Neural cell (in vitro differentiated cells): ENCODE data around the gene SPATA2L. TPM values are rescaled to one million over a fixed set of nuclear protein-coding genes. Genes with fewer than 3 reads are reported as not detected.

Experiments
- H2AFZ ChIP-seq: fragments of 200-600, 300-800 bp; sonication (generic), shearing (Covaris generic); 2 replicates; pipeline ENCODE4 v1.6.0; 2014; ENCODE audit warnings: low read depth, mild to moderate bottlenecking, antibody characterized with exemption, low read length, moderate library complexity
- H3F3A ChIP-seq: fragments of 200-600 bp; shearing (Covaris generic); 2 replicates; pipeline ENCODE4 v1.6.1; 2016; ENCODE audit warnings: mild to moderate bottlenecking, moderate library complexity, mixed read lengths, antibody characterized with exemption, low read length; ENCODE audit not compliant: insufficient read depth, poor library complexity, severe bottlenecking
- H3K27ac ChIP-seq: fragments of 200-600, 300-800 bp; sonication (generic), shearing (Covaris generic); 2 replicates; pipeline ENCODE4 v1.5.1; 2014; ENCODE audit warnings: mild to moderate bottlenecking, low read length, moderate library complexity
- H3K27me3 ChIP-seq: fragments of 300-800, 200-600 bp; sonication (generic), shearing (Covaris generic); 2 replicates; pipeline ENCODE4 v1.6.0; 2014; ENCODE audit warnings: mild to moderate bottlenecking, low read depth, low read length, moderate library complexity; ENCODE audit not compliant: insufficient read depth
- H3K36me3 ChIP-seq: fragments of 300-800, 200-600 bp; sonication (generic), shearing (Covaris generic); 2 replicates; pipeline ENCODE4 v1.5.1; 2014; ENCODE audit warnings: mild to moderate bottlenecking, antibody characterized with exemption, low read length, moderate library complexity; ENCODE audit not compliant: insufficient read depth
- H3K4me2 ChIP-seq: fragments of 300-800, 200-600 bp; sonication (generic), shearing (Covaris generic); 2 replicates; pipeline ENCODE4 v1.6.0; 2014; ENCODE audit warnings: mild to moderate bottlenecking, low read length
- H3K4me3 ChIP-seq: fragments of 300-800, 200-600 bp; sonication (generic), shearing (Covaris generic); 2 replicates; pipeline ENCODE4 v1.5.1; 2014; ENCODE audit warnings: mild to moderate bottlenecking, low read length, moderate library complexity
- H3K79me2 ChIP-seq: fragments of 200-600 bp; shearing (Covaris generic); replicated peaks from 2 replicates; pipeline ENCODE4 v1.6.0; 2014; ENCODE audit warnings: mild to moderate bottlenecking, low read length, moderate library complexity; ENCODE audit not compliant: insufficient read depth
- H3K9ac ChIP-seq: fragments of 300-800, 200-600 bp; sonication (generic), shearing (Covaris generic); 2 replicates; pipeline ENCODE4 v1.6.1; 2016; ENCODE audit warnings: mild to moderate bottlenecking, low read length, mixed read lengths
- H3K9me2 ChIP-seq: fragments of 200-600 bp; shearing (Covaris generic); 2 replicates; pipeline ENCODE4 v1.6.1; 2016; ENCODE audit warnings: mild to moderate bottlenecking, low read length, mixed read lengths; ENCODE audit not compliant: insufficient read depth
- H3K9me3 ChIP-seq: fragments of 200-600, 300-800 bp; sonication (generic), shearing (Covaris generic); 2 replicates; pipeline ENCODE4 v1.6.1; 2016; ENCODE audit warnings: mild to moderate bottlenecking, mixed run types, low read length, moderate library complexity, mixed read lengths
- H4K20me1 ChIP-seq: fragments of 200-600 bp; shearing (Covaris generic); 2 replicates; pipeline ENCODE4 v1.6.1; 2016; ENCODE audit warnings: mild to moderate bottlenecking, mixed run types; ENCODE audit not compliant: insufficient read depth
- CTCF ChIP-seq: fragments of 450-650 bp; IDR thresholded peaks from 2 replicates; pipeline ENCODE4 v1.5.1; 2014; ENCODE audit warnings: antibody characterized with exemption, mild to moderate bottlenecking, moderate library complexity; ENCODE audit not compliant: poor library complexity, severe bottlenecking
- EP300 ChIP-seq: fragments of 450-650 bp; conservative IDR thresholded peaks from 2 replicates; pipeline ENCODE4 v1.6.1; 2014; ENCODE audit warnings: antibody characterized with exemption, mild to moderate bottlenecking, moderate library complexity; ENCODE audit not compliant: poor library complexity, severe bottlenecking
- EZH2 ChIP-seq: fragments of 200-600, 300-800 bp; shearing (Covaris generic), sonication (generic); IDR thresholded peaks from 2 replicates; pipeline ENCODE4 v1.6.1; 2014; ENCODE audit warnings: antibody characterized with exemption, low read length, borderline replicate concordance, mild to moderate bottlenecking; ENCODE audit not compliant: insufficient read depth, poor library complexity, severe bottlenecking
- MXI1 ChIP-seq: fragments of 450-650 bp; conservative IDR thresholded peaks from 2 replicates; pipeline ENCODE4 v1.6.1; 2014; ENCODE audit warnings: antibody characterized with exemption, mild to moderate bottlenecking; ENCODE audit not compliant: poor library complexity, severe bottlenecking
- POLR2AphosphoS5 ChIP-seq: IDR thresholded peaks from 2 replicates; pipeline ENCODE4 v1.6.1; 2012
- RAD21 ChIP-seq: fragments of 450-650 bp; conservative IDR thresholded peaks from 2 replicates; pipeline ENCODE4 v1.6.1; 2014; ENCODE audit warnings: antibody characterized with exemption, mild to moderate bottlenecking, moderate library complexity
- SMC3 ChIP-seq: fragments of 450-650 bp; conservative IDR thresholded peaks from 2 replicates; pipeline ENCODE4 v1.6.1; 2014; ENCODE audit warnings: antibody characterized with exemption, mild to moderate bottlenecking, moderate library complexity; ENCODE audit not compliant: poor library complexity
- TAF1 ChIP-seq: IDR thresholded peaks from 2 replicates; pipeline ENCODE4 v1.6.1; 2012; ENCODE audit warnings: low read depth
- polyA plus RNA-seq: library from polyadenylated mRNA; depleted of rRNA; stranded (reverse); fragments of >200 nt; gene quantifications from 2 replicates; pipeline ENCODE4 v1.2.3, GENCODE V29; 2014
- TF ChIP-seq, protein P1 (sequence below): IDR thresholded peaks from 2 replicates; pipeline ENCODE4 v1.6.1; 2012; ENCODE audit warnings: borderline replicate concordance

SPATA2L gene
- polyA plus RNA-seq, 1 donor from 2014 or later: 39.1 TPM

GRCh38 chr16:89658221-89658879 is 43.2 kb downstream of the SPATA2L start:
- H3K27me3 ChIP-seq: no peaks in the 10 kb centered on the region
- TF ChIP-seq POLR2AphosphoS5 (no peak), SMC3 (peak; percentile 9), EZH2 (no peak)
- TF ChIP-seq, protein P1, sequence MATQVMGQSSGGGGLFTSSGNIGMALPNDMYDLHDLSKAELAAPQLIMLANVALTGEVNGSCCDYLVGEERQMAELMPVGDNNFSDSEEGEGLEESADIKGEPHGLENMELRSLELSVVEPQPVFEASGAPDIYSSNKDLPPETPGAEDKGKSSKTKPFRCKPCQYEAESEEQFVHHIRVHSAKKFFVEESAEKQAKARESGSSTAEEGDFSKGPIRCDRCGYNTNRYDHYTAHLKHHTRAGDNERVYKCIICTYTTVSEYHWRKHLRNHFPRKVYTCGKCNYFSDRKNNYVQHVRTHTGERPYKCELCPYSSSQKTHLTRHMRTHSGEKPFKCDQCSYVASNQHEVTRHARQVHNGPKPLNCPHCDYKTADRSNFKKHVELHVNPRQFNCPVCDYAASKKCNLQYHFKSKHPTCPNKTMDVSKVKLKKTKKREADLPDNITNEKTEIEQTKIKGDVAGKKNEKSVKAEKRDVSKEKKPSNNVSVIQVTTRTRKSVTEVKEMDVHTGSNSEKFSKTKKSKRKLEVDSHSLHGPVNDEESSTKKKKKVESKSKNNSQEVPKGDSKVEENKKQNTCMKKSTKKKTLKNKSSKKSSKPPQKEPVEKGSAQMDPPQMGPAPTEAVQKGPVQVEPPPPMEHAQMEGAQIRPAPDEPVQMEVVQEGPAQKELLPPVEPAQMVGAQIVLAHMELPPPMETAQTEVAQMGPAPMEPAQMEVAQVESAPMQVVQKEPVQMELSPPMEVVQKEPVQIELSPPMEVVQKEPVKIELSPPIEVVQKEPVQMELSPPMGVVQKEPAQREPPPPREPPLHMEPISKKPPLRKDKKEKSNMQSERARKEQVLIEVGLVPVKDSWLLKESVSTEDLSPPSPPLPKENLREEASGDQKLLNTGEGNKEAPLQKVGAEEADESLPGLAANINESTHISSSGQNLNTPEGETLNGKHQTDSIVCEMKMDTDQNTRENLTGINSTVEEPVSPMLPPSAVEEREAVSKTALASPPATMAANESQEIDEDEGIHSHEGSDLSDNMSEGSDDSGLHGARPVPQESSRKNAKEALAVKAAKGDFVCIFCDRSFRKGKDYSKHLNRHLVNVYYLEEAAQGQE: no peak
- peak overlapping the region; percentile 65 for H2AFZ ChIP-seq
- H3K79me2 ChIP-seq: peaks cover 43% of the 10 kb centered on the region
- no peaks in the 10 kb centered on the region for H3K9me3 ChIP-seq
- H3K4me3 ChIP-seq: peak overlapping the region; percentile 94
- H3K27ac ChIP-seq: peak overlapping the region; percentile 66
- H3K4me2 ChIP-seq: peak overlapping the region; percentile 34
- no peaks in the 10 kb centered on the region for H3F3A ChIP-seq
- H3K36me3 ChIP-seq: peaks cover 11% of the 10 kb centered on the region
- peak overlapping the region; percentile 84 for H3K9ac ChIP-seq
- H3K9me2 ChIP-seq: no peaks in the 10 kb centered on the region
- no peaks in the 10 kb centered on the region for H4K20me1 ChIP-seq

DNA sequence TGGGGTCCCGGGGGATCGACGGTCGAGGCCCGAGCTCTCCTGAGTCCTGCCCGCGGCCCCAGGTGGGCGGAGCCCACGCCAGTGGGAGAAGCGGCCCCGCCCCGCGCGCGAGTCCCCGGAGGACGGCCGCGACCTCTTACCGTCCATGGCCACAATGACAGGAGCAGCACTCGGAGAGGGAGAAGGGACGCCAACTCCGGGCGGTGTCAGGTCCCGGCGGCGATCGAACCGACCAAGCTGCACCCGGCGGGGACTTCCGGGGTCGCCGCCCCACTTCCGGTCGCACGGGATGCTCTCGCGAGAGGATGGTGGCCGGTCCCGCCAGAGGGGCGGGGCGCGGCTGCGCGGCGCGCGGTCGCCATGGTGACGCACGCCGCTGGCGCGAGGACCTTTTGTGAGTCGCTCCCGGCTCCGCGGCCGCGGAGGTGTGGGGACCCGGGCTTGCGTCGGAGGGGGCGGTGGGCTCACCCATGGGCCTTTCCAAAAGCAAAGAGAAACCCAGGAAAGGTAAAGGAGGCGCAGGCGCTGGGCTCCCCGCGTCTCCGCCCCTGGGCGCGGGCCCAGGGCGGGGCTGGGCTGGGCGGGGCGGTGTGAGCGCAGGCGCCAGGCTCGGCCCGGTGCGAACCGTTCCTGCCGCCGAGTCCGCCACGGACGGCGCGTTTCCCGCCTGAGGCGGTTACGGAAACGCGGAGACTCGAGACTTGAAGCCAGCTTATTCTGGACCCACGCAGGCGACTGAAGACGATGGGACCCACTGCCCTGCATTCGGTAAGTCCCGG is 43.9 kb downstream of the SPATA2L start, which contains the start of the genes CHMP1A and SPATA33:
Gene CHMP1A, minus strand, starts transcription at position 267 of the 779 bp plus-strand sequence. Its CDS starts 120 bp downstream, at position 147.
Gene SPATA33, plus strand, starts transcription at position 395 of the 779 bp plus-strand sequence. Its CDS starts 76 bp downstream, at position 471.
- Histone ChIP-seq H3K27ac (peak within 1 kb of the TSS; percentile 66), H3K4me3 (peak within 1 kb of the TSS; percentile 94), H3K79me2 (peaks cover 43% of the 10 kb centered on the region)

More for the DNA sequence above, 43.9 kb downstream of the SPATA2L start, which contains the start of the genes CHMP1A and SPATA33:
- TF ChIP-seq RAD21 (peak; percentile 46), POLR2AphosphoS5 (peak; percentile 91), EZH2 (no peak), SMC3 (no peak), CTCF (no peak), EP300 (peak; percentile 18), MXI1 (peak; percentile 98), TAF1 (peak; percentile 12)
- TF ChIP-seq, protein P1: peak; percentile 41
- Histone ChIP-seq H4K20me1 (no peaks in the 10 kb centered on the region), H2AFZ (peak within 1 kb of the TSS; percentile 65), H3K4me2 (peak within 1 kb of the TSS; percentile 54), H3K9ac (peak within 1 kb of the TSS; percentile 84), H3K9me2 (no peaks in the 10 kb centered on the region), H3F3A (no peaks in the 10 kb centered on the region), H3K9me3 (no peaks in the 10 kb centered on the region), H3K27me3 (no peaks in the 10 kb centered on the region), H3K36me3 (peaks cover 11% of the 10 kb centered on the region)
